ENCODE results near the gene DRAM1. TPM values are rescaled to one million over a fixed set of nuclear protein-coding genes. Genes with fewer than 3 reads are reported as not detected.

DRAM1 gene
- total and polyA plus RNA-seq, 2 donors (not counting 1 experiment from before 2014, with no cell fraction given): 155 to 184 TPM

DNA sequence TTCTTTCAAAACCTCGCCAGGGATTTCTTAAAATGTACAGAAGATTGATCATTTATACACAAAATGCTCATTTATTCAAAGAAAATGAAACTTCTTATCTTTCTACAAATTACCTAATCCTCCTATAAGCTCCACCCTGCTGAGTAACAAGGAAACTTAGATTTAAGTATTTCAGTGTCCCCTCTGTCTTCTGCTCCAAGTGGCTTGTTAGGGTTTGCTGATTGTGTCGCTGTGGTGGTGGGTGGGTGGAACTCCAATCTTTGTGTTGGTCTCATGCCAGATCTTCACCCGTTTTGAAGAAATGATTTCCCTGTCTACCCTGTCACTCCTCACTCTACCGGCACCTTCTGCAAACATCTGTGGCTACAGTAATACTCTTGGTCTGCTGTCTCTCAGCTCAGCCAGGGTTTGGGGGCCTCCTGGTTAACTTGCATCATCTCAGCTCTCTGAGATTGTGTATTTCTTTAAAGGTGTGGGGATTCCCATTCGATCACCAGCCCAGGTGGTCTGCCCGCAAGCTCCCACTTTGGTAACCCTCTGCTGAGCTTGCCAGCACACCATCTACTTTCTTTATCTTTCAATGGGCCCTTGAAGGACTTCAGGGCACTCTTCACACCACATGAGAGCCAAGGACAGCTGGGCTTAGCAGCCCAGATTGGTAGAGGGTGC is 73.8 kb downstream of the DRAM1 start:
- no peak overlapping the region for H2AFZ ChIP-seq (ENCODE audit: low read length)
- H3K36me3 ChIP-seq (ENCODE audit: control insufficient read depth, insufficient read depth, low read length): no peaks in the 10 kb centered on the region
- H3K27ac ChIP-seq (ENCODE audit: insufficient read depth, low read length): no peak overlapping the region
- no peaks in the 10 kb centered on the region for H3K4me1 ChIP-seq (ENCODE audit: control insufficient read depth, extremely low read depth, insufficient read depth, low read length)
- H3K9ac ChIP-seq (ENCODE audit: insufficient read depth, low read length): no peak overlapping the region
- no peaks in the 10 kb centered on the region for H3K79me2 ChIP-seq (ENCODE audit: control insufficient read depth, insufficient read depth, low read length)
- no peak overlapping the region for H3K4me2 ChIP-seq (ENCODE audit: extremely low read depth, insufficient read depth, low read length)
- no peak for DNase-seq (ENCODE audit: low read depth in 2 of 2)
- H3K9me3 ChIP-seq (ENCODE audit: control insufficient read depth, insufficient read depth, low read depth, low read length): no peaks in the 10 kb centered on the region
- H3K27me3 ChIP-seq (ENCODE audit: control insufficient read depth, insufficient read depth, low read length): no peaks in the 10 kb centered on the region
- H4K20me1 ChIP-seq (ENCODE audit: control insufficient read depth, extremely low read depth, insufficient read depth, low read length): no peaks in the 10 kb centered on the region
- TF ChIP-seq CTCF (conservative IDR thresholded peaks at IDR 0.05 in 1 of 2, IDR thresholded peaks at IDR 0.05 in 1 of 2; ENCODE audit: low read depth in 1 of 2, low read length in 2 of 2) (no peak), EZH2 (IDR thresholded peaks at IDR 0.05; ENCODE audit: low read length, missing control alignments) (no peak)
- H3K4me3 ChIP-seq (replicated peaks in 1 of 4; ENCODE audit: control extremely low read depth in 1 of 4, insufficient read depth in 1 of 4, low read depth in 3 of 4, low read length in 4 of 4): no peak overlapping the region

- Histone ChIP-seq H3K4me2 (ENCODE audit: extremely low read depth, insufficient read depth, low read length) (no peak overlapping the region), H3K9ac (ENCODE audit: insufficient read depth, low read length) (no peak overlapping the region), H3K9me3 (ENCODE audit: control insufficient read depth, insufficient read depth, low read depth, low read length) (no peaks in the 10 kb centered on the region), H2AFZ (ENCODE audit: low read length) (no peak overlapping the region), H3K36me3 (ENCODE audit: control insufficient read depth, insufficient read depth, low read length) (no peaks in the 10 kb centered on the region), H3K79me2 (ENCODE audit: control insufficient read depth, insufficient read depth, low read length) (no peaks in the 10 kb centered on the region), H4K20me1 (ENCODE audit: control insufficient read depth, extremely low read depth, insufficient read depth, low read length) (no peaks in the 10 kb centered on the region), H3K27ac (ENCODE audit: insufficient read depth, low read length) (no peak overlapping the region), H3K4me1 (ENCODE audit: control insufficient read depth, extremely low read depth, insufficient read depth, low read length) (no peaks in the 10 kb centered on the region), H3K27me3 (ENCODE audit: control insufficient read depth, insufficient read depth, low read length) (no peaks in the 10 kb centered on the region), H3K4me3 (replicated peaks in 1 of 4; ENCODE audit: control extremely low read depth in 1 of 4, insufficient read depth in 1 of 4, low read depth in 3 of 4, low read length in 4 of 4) (no peak overlapping the region)
- TF ChIP-seq EZH2 (IDR thresholded peaks at IDR 0.05; ENCODE audit: low read length, missing control alignments) (no peak), CTCF (conservative IDR thresholded peaks at IDR 0.05 in 1 of 2, IDR thresholded peaks at IDR 0.05 in 1 of 2; ENCODE audit: low read depth in 1 of 2, low read length in 2 of 2) (no peak)
- DNase-seq (ENCODE audit: low read depth in 2 of 2): no peak
Measured at GRCh38 chr12:101954113-101954512, 76.7 kb downstream of the DRAM1 start.

DNA sequence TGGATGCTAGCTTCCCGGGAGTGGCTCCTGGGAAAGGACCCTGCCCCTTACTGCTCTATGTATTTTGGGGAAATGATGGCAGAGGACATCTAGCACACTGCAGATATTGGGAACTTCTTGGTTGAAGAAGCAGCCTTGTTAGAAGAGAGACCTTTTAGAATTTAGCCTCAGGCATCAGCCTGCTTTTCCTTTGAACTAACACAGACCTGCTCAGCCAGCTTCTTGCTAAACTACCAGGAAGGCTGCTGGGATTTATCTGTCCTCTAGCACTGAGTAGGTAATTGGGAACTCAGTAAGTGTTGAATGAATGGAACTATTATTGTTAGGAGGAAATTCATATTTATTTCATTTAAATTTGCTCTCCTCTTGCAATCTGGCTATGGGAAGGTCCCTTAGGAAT is 77.3 kb downstream of the DRAM1 start:
- Histone ChIP-seq H3K4me1 (ENCODE audit: control insufficient read depth, extremely low read depth, insufficient read depth, low read length) (no peaks in the 10 kb centered on the region), H2AFZ (ENCODE audit: low read length) (no peak overlapping the region), H4K20me1 (ENCODE audit: control insufficient read depth, extremely low read depth, insufficient read depth, low read length) (no peaks in the 10 kb centered on the region), H3K9me3 (ENCODE audit: control insufficient read depth, insufficient read depth, low read depth, low read length) (no peaks in the 10 kb centered on the region), H3K9ac (ENCODE audit: insufficient read depth, low read length) (no peak overlapping the region), H3K36me3 (ENCODE audit: control insufficient read depth, insufficient read depth, low read length) (no peaks in the 10 kb centered on the region), H3K79me2 (ENCODE audit: control insufficient read depth, insufficient read depth, low read length) (no peaks in the 10 kb centered on the region), H3K4me3 (replicated peaks in 1 of 4; ENCODE audit: control extremely low read depth in 1 of 4, insufficient read depth in 1 of 4, low read depth in 3 of 4, low read length in 4 of 4) (no peak overlapping the region), H3K27me3 (ENCODE audit: control insufficient read depth, insufficient read depth, low read length) (no peaks in the 10 kb centered on the region), H3K4me2 (ENCODE audit: extremely low read depth, insufficient read depth, low read length) (no peak overlapping the region), H3K27ac (ENCODE audit: insufficient read depth, low read length) (no peak overlapping the region)
- no peak for DNase-seq (ENCODE audit: low read depth in 2 of 2)
- TF ChIP-seq EZH2 (IDR thresholded peaks at IDR 0.05; ENCODE audit: low read length, missing control alignments) (no peak), CTCF (conservative IDR thresholded peaks at IDR 0.05 in 1 of 2, IDR thresholded peaks at IDR 0.05 in 1 of 2; ENCODE audit: low read depth in 1 of 2, low read length in 2 of 2) (no peak)

Measured in fibroblast of lung (primary cell).